Stimulated activated CD8-positive, alpha-beta memory T cell treated with anti-CD3 and anti-CD28 coated beads, Interleukin-15, amount 100 ng/mL, for 1 hour (primary cell): ENCODE measurements around the gene RAB6D.
"Not testable (repeated sequence)": the region's sequence is repeated elsewhere in the genome, so short reads cannot be mapped to it uniquely, and the experiment has no call there.

ENCODE experiments used
- DNase-seq: peaks from one replicate; pipeline ENCODE4 v3.0.0-alpha.2; 2020; ENCODE audit warnings: low read depth

RAB6D gene

DNA sequence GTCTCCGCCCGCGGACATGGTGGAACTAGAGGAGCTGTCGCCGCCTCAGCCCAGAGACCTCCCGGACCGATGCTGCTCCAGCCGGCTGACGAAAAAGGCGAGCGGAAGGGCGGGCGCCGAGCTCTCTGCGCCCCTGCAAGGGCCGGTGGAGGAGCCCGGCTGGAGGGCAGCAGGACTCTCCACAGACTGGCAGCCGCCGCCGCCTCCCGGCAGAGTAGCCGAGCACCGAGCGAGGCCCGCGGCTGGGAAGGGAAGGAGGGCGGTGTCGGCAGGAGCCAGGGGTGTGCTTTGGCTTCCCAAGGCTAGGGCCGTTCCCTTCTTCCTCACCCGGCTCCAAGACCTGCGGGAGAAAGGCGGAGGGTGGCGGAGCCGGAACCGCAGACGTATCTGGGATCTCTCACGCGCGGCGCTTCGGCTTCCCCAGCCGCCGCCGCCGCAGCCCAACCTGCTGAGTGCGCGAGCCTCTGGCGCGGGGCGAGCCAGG, at the start of gene RAB6D:
RAB6D (minus strand) TSS at position 466 of the 484 bp plus-strand sequence; CDS start at position 18, 448 bp downstream.
- not testable (repeated sequence) for DNase-seq

DNA sequence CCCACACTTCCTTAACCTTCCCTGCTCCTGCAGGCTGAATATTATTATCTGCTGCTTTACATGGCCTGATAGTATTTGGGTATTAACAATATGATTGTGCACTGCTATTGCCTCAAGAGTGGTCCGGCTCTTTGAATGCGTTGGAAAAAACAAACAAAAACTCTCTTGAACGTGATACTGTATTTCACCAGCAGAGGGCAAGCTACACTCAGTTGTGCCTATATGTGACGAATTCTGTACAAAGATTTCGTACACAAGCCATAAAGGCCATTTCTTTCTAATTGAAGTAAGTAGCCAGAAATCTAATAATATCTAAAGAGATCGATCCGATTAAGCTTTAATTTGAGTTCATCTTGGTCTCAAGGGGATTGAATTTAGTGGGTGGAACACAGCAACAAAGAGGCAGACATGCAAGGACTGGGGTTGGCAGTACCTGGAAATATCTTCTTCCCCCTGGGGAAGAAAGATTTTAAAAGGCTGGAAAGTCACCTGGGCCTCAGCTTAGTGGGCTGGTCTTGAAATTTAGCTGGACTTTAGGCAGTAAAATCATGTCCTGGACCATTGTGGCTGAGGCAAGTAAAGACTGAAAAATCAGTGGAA, 49.3 kb upstream of the RAB6D start:
- no peak for DNase-seq

DNA sequence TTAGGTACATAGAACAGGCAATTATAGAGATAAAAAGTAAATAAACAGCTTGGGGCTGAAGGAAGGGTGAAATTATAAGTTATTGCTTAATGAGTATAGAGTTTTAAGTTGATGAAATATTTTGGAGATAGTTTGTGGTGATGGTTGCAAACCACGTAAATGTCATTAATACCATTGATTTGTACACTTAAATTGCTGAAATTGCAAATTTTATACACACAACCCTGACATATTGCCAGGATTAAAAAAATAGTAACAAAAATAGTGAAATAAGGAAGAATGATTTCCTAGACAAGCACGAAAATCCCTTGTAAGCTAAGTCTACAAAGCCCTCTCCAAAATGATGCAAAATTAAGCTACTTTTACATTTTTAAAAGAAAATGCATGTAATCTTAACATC, 46.2 kb upstream of the RAB6D start:
- no peak for DNase-seq

DNA sequence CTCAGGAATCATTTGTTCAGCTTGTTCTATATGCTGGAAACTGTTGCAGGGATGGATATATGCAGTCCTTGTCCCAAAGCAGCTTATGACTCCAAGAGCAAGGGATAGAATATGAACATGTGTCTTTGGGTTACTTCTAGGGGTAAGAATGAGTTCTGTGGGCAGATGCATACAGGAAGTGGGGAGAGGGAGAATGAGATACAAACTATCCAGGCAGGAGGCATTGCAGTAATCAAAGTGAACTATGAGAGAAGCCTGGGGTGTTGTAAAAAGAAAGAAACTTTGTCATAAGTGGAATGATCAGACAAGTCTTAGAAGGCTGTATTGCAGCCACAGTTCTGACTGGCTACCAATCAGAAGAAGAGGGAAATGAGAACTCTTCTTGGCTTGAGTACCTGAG, 44.8 kb upstream of the RAB6D start:
- no peak for DNase-seq

DNA sequence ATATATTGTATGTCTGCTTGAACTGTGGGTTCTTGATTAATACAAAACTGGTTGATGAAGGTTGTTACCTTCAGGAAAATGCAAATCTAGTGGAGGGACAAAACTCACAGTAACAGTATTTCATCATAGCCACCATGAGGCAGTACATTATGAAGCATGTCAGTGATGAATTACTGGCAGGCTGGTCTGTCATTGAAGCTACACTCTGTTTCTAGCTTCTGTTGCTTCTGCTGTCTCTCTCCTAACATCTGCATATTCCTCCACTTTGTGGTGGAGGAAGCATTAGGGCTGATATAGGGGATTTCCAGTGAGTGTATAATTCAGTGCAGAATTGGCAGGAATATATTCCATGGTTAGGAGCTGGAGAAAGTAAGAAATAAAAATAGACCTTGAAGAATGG, 44.2 kb upstream of the RAB6D start:
- DNase-seq, result no peak

DNA sequence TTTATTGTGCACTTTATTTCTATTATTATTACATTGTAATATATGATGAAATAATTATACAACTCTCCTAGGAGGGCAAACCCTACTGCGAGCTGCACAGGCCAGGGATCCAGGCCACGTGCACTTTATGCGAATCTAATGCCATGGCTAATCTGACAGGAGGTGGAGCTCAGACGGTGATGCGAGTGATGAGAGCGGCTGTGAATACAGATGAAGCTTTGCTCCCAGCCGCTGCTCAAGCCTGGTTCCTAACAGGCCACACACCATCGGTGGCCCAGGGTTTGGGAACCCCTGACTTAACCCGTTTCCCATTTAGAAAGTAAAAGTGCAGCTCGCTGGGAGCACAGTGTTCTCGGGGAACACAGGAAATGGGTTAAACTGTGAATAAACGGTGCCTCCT, 40.8 kb upstream of the RAB6D start:
- no peak for DNase-seq

DNA sequence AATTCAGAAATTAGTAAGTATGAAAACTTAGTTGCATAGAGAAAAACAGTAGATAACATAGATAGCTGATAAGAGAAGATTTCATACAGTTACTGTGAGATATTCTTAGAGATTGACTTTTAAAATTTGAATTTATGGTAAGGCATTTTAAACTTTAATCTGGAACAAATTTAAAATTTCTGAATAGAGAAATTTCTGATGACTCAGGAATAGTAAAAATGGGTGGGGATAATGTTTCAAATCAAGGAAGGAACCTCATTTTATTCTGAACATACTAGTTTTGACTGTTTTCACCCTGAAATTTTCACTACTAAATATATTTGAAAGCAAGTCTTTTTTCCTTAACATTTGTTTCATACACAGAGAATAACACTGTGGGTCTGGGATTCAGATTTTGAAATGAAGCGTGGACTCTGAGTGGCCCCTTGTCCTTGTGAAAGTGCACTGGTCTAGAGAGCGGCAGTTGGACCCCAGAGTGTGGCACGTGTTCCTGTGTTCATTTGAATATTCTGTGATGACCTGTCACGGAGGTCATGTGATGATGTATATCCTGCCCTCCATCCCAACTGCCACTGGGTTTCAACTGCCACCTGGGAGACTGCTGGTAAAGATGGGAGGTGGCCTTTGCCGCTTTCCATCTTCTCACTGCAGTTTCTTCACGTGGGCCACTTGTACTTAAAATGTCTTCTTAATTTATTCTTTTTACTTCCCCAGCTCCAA, 38.5 kb upstream of the RAB6D start:
- no peak for DNase-seq

DNA sequence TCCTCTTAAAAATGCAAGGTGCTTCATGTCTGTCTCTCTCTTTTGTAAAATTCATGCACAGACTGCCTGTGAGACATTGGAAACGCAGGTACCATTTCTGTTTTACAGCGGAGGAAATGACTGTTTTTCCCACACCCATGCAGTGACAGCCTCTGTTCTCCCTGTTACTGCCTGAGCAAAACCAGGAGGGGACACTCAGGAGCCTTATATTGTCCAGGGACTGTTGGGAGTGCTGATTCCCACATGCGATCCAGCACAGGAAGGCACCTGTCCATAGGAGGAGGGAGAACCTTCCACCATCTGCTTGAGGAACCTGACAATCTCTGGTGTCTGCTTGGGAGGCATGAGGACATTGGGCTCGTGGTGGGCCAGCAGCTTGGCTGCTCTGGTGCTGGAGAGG, 36.9 kb upstream of the RAB6D start:
- DNase-seq, result no peak

DNA sequence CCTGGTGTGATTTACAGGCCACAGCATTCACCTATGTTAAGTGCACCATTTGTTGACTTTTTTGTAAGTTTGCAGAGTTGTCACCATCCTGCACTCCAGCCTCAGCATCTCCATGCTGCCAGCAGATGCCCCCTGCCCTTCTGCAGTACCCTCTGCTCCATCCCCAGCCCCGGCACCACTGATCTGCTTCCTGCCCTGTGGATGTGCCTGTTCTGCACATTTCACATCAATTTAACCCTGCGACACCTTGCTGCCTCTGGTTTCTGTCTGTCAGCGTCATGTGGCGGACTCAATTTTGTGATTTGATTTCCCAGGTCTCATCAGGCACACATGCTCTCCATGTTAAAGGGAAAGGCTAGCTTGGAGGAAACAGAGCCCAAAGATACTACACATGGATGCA, 36.5 kb upstream of the RAB6D start:
- DNase-seq, result not testable (repeated sequence)

DNA sequence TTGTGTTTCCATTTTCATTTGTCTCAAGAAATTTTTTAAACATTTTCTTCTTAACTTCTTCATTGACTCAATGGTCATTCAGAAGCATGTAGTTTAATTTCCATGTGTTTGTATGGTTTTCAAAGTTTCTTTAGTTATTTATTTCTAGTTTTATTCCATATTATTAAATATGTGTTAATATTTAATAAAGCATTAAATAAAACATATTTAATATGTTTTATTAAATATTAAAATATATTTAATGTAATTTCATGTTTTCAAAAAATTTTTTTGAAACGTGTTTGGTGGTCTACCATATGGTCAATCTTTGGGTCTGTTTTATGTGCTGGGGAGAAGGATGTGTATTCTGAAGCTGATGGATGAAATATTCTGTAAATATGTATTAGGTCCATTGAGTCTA, 32.2 kb upstream of the RAB6D start:
- not testable (repeated sequence) for DNase-seq

DNA sequence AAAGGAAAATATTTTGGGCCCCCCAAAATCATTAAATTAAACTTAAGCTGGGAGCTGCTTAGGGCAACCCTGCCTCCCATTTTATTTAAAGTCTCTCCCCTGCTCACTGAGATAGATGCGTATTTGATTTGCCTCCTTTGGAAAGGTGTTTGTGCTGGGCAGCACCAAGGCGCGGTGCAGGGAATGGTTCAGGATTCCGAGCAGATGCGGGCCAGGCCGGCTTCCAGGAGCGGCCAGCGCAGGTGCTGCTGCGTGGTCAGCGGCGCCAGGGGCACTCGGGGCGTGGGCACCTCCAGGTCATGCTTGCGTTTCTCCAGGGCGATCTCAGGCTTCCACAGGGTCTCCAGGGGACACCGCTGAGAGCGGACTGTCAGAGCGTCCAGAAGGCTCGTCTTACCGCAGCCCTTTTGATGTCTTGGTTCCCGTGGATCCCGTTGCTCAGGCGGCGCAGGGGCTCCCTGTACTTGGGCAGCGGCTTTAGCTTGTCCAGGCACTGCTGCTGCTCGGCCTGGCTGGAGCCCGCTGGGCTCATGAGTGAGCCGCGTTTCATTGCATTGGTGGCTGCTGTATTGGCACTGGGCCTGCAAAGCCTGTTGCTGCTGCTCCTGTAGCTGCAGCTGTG, 31.2 kb upstream of the RAB6D start:
- not testable (repeated sequence) for DNase-seq

DNA sequence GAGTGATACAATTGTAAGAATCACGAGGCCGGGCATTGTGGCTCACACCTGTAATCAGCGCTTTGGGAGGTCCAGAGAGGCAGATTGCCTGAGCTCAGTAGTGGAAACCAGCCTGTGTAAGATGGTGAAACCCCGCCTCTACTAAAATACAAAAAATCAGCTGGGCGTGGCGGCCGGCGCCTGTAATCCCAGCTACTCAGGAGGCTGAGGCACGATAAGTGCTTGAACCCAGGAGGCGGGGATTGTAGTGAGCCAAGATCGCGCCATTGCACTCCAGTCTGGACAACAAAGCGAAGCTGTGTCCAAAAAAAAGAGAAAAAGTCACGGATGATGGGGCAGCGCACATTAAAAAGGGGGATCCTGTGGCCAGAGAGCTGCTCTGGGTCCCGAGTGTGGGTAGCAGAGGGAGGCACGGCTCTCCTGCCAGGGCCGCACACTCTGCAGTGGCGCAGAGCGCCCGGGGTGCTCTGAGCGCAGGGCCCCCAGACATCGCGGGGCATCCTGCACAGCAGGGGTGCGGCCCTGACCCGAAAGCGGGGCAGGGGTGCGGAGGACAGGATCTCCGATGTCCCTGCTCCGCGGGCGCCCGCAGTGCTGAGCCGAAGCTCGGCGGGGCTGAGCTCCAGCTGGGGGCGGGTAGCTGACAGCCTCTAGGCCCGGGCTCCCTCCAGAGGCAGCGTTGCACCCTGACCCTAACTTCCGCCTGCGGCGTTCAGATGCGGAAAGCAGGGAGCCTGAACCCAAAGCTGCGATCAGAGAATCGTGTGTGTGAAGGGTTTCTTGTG, 30.4 kb upstream of the RAB6D start:
- no peak for DNase-seq

DNA sequence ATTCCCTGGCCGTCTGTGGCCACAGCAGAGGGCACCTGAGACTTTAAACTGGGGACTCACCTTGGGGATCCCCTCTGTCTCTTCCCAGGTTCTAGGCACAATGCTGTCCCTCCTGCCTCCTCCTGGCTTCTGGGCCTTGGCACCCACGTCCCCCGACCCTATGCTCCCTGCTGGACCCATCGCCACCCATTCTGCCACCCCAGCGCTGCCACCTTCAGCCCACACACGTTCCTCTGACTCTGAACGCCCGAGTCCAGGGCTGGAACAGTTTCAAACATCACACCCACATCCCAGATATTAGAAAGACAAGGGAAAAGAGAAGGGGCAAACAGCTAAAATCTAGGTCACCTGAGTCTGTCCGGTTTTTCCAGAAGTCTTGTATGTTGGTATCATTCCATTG, 28.0 kb upstream of the RAB6D start:
- not testable (repeated sequence) for DNase-seq

DNA sequence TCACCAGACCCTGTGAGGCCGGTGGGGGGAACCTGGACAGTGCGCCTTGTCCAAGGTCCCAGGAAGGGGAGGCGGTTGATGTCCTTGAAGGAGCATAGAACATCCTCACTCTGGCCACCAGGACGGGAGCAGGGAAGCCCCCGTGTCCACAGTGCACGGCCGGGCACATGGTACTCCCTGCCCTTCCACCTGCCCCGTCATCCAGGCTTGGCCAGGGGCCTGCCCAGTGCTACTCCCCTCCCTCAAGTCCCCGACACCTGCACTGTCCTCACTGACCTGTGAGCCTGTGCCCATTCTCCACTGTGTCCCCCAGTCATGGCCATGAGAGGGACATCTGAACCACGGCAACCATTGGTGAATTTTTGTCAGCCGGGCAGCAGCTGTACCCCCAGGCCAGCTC, 27.5 kb upstream of the RAB6D start:
- DNase-seq, result not testable (repeated sequence)

DNA sequence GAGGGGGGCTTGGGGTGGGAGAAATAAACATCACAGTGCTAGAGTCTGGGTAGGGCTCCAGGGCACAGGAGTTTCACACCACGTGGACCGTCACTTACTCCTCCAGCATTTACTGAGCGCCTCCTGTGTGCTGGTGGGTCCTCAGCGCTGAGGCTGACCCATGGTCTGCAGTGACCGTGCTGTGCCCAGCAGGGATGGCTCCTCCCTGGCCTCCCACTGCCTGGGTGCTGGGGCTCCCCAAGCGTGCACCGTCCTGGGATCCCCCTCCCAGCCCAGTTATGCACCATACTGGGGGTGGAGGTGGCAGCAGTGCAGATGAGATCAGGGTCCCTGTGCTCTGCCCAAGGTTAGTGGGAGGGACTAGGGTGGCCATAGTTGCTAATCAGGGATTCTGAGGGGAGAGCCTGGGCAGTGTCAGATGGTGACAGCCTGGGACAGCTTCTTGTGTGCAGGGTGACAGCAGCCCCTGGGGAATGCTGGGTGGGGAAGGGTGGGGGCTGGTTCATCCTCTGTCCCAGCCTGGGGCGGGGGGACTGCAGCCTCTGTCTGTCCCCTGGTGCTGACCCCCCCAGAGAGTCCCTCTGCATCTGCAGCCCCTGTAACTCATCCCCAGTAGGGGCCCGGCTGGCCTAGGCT, 26.6 kb upstream of the RAB6D start:
- DNase-seq, result not testable (repeated sequence)

DNA sequence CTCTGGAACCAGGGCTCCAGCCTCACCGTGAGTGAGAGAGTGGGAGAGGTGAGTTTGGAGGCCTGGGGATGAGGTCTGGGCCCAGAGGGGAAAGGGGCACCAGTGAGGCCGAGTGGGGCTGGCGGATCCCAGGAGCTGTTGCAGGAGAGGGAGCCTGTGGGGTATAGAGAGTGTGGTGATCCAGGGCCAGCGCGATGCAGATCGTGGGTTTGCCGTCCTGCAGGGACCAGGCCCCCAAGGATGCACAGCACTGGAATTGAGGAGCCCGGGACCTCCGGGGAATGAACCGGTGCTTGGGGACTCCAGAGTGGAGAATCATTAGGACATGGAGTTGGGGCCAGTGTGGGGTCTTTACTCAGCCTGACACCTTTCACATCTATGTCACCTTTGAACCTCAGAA, 25.7 kb upstream of the RAB6D start:
- DNase-seq, result no peak

DNA sequence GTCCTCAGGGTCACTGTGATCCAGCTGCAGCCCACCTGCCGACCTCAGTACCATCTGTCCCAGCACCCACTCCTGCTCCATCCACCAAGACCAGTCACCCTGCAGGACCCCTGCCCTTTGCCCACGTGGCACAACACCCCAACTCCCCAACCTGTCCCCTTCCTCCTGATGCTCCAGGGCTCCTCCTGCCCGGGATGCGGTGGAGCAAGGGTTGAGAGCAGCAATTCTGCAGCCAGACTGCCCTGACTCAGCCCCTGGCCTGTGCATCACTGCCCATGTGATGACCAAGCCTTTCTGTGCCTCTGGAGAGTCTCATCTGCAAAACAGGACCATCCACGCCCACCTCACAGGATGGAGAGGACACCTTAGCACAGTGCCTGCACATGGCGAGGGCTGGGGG, 24.9 kb upstream of the RAB6D start:
- DNase-seq, result not testable (repeated sequence)

DNA sequence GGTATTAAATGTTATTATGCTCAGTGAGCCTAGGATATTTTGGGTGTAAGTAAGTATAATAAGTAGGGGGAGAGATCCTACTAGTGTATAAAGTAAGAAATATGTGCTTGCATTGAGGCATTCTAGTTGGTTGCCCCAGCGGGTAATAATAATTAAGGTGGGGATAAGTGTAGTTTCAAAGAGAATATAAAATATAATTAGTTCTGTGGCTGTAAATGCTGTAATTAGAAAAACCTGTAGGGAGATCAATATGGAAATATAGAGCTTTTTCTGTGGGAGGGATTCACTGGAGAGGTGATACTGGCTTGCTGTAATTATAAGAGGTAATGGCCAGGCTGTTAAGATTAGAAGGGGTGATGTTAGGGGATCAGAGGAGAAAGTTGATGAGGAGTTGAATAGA, 9.1 kb upstream of the RAB6D start:
- DNase-seq, result not testable (repeated sequence)

DNA sequence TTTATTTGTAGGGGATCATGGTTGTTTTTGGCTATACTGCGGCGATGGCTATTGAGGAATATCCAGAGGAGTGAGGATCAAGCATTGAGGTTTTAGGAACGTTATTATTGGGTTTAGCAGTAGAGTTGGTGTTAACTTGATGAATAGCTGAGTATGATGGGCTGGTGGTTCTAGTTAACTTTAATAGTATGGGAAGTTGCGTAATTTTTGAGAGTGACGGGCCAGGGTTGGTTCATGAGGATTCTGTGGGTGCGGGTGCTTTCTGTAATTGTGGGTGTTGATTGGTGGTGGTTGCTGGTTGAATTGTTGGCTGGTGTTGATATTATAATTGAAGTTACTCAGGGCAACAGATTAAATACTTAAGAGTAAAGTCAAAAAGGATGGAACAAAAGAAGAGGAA, 6.0 kb upstream of the RAB6D start:
- no peak for DNase-seq

DNA sequence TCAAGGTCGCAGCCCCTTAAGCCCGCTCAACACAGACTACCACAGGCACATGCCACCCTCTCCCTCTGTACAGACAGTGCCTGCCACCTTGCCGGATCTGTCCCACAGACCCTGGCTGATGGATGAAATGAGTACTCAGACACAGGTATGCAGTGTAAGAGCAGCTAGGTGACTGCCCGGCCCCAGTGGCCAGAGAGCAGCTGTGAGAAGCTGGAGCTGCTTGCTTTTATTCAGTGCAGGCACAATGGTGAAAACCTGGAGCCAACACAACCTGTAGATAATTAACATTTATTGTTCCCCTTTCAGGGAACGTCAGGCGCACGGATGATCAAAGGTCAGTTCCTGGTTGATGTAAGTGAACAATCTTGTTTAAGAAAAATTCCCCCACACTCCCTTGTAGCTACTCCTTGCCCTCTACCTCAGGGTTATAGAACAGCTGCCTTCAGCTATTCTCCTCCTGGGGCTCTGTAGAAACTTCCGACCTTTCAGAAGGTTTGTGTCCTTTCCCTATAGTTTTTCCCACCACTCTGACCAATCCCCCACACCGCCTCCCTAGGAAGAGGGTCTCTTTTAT, 4.6 kb upstream of the RAB6D start:
- not testable (repeated sequence) for DNase-seq

DNA sequence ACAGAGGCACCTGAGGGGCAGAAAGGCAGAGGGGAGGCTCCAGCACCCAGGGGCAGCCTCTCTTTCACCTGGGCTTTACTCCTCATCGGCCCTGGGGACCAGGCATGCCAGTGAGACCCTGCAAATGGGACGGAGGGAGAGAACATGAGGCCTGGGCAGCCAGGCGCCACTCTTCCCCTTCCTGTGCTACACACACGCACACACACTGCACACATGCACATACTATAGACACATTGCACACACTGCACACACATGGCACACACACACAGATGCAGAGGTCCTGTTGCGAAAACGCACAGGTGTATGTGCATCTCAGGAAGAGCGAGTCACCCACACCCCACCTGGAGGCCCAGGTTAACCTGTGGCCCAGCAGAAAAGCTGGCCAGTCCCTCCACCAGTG, 3.4 kb upstream of the RAB6D start:
- no peak for DNase-seq

DNA sequence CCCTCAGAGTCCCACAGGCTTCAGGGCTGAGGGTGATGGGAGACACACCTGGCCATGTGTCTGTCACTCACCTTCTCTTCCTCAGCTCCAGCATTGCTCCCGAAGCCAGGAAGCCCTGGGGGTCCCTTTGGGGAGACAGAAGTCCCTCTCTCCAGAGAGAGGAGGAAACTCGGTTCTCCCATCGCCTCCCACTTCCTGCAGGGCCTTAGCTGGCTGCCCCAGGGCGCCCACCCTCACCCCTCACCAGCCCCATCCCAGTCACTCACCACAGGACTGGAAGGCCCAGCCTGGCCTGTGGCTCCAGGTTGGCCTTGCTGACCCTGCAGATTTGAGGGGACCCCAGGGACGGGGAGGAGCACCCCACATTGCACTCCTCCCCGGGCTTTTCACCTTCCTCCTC, 2.7 kb upstream of the RAB6D start:
- DNase-seq, result no peak
